ENCODE results near the gene CYP27A1. TPM values are rescaled to one million over a fixed set of nuclear protein-coding genes. Genes with fewer than 3 reads are reported as not detected.

The CYP27A1 gene
- total and polyA plus RNA-seq, 2 of the 8 experiments (the other 6 are each of a cell fraction or from before 2014, with no cell fraction given), result 5.4 to 14.7 TPM

DNA sequence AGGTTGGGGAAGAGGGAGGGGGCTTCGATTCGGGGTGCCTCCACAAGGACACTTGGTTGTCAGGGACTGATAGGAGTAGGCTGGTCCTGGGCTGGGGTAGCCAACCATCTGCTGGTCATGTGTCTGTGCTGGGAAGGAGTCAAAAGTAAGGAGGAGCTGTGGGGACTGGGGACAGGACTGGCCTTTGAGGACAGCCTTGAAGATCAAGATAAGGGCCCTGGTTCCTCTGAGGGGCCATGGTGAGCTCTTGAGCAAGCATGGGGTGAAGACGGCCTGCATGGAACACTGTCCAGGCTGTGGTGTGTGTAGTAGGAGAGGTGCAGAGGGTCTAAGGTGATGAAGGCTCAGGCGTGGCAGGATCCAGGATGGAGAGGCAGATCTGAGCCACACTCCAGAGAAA is 1.7 kb downstream of the CYP27A1 start (continued):
- TF ChIP-seq CHD7 (IDR thresholded peaks at IDR 0.05; ENCODE audit: insufficient replicate concordance, low read length) (no peak), SUZ12 (IDR thresholded peaks at IDR 0.05; ENCODE audit: low read length) (no peak), SIN3A (conservative IDR thresholded peaks at IDR 0.05 in 1 of 2, IDR thresholded peaks at IDR 0.05 in 1 of 2; ENCODE audit: low read depth in 1 of 2, low read length in 2 of 2) (no peak), ZNF274 (IDR thresholded peaks at IDR 0.05; ENCODE audit: borderline replicate concordance, extremely low read depth, low read length) (no peak), NRF1 (IDR thresholded peaks at IDR 0.05; ENCODE audit: low read depth, low read length) (no peak), EZH2 (IDR thresholded peaks at IDR 0.05; ENCODE audit: low read depth, low read length, severe bottlenecking) (no peak), MAFK (IDR thresholded peaks at IDR 0.05; ENCODE audit: low read depth, low read length) (no peak), JUND (IDR thresholded peaks at IDR 0.05; ENCODE audit: low read length) (no peak), USF2 (IDR thresholded peaks at IDR 0.05; ENCODE audit: low read length) (no peak)
